Natural killer cell treated with Interleukin-12 subunit alpha and Interleukin-12 subunit beta and Interleukin-15 and Interleukin-18, amount 100 ng/mL, for 72 hours (primary cell): ENCODE results near the gene DFFB. TPM values are rescaled to one million over a fixed set of nuclear protein-coding genes. Genes with fewer than 3 reads are reported as not detected.

Experiments used
- ATAC-seq, 2 donors: fragments of 150-1000 bp; cut with Tn5 transposase in 1 of 2; sonication (Bioruptor Pico), chemical (Tn5 transposase) in 1 of 2; 2 replicates each; pipeline ENCODE4 v1.10.0; 2021
- DNase-seq: peaks from one replicate; pipeline ENCODE4 v3.0.0; 2022; ENCODE audit warnings: low spot score
- H3K27ac Mint-ChIP-seq, 2 donors: 1 replicate in 1 of 2; 2 replicates in 1 of 2; pipeline ENCODE4 v1.8.0; 2022; ENCODE audit warnings: mixed read lengths in 2 of 2, mild to moderate bottlenecking in 1 of 2, moderate library complexity in 1 of 2
- H3K27me3 Mint-ChIP-seq, 2 donors: 1 replicate in 1 of 2; 2 replicates in 1 of 2; pipeline ENCODE4 v1.8.0; 2022; ENCODE audit warnings: mixed read lengths in 2 of 2
- H3K36me3 Mint-ChIP-seq: one replicate; pipeline ENCODE4 v1.8.0; 2022; ENCODE audit warnings: mixed read lengths
- H3K4me1 Mint-ChIP-seq, 2 donors: 1 replicate in 1 of 2; 2 replicates in 1 of 2; pipeline ENCODE4 v1.8.0; 2022; ENCODE audit warnings: low read depth in 2 of 2, mixed read lengths in 2 of 2, mild to moderate bottlenecking in 1 of 2
- H3K4me3 Mint-ChIP-seq: one replicate; pipeline ENCODE4 v1.8.0; 2022; ENCODE audit warnings: mixed read lengths
- H3K9me3 Mint-ChIP-seq: 2 replicates; pipeline ENCODE4 v1.8.0; 2022; ENCODE audit warnings: mixed read lengths
- total RNA-seq, 2 donors: library from RNA; stranded (reverse); gene quantifications; one replicate each; pipeline ENCODE4 v1.2.3, GENCODE V29; 2022

Gene DFFB
- total RNA-seq, 2 donors from 2014 or later, result 13.3 to 19.4 TPM

- H3K27ac Mint-ChIP-seq, result no peak overlapping the region
- no peaks in the 10 kb centered on the region for H3K27me3 Mint-ChIP-seq
- no peak overlapping the region for H3K4me3 Mint-ChIP-seq
- peaks cover 16% of the 10 kb centered on the region for H3K36me3 Mint-ChIP-seq
- no peak for ATAC-seq
- H3K4me1 Mint-ChIP-seq, result peaks cover 0 to 5% of the 10 kb centered on the region in 2 donors
- no peak for DNase-seq
- H3K9me3 Mint-ChIP-seq, result no peaks in the 10 kb centered on the region
These were observed 37.0 kb upstream of the DFFB start for GRCh38 chr1:3820316-3820715.

- Mint-ChIP-seq H3K36me3 (peaks cover 16% of the 10 kb centered on the region), H3K27ac (no peak overlapping the region), H3K27me3 (no peaks in the 10 kb centered on the region), H3K9me3 (no peaks in the 10 kb centered on the region), H3K4me3 (no peak overlapping the region), H3K4me1 (peaks cover 0 to 5% of the 10 kb centered on the region in 2 donors)
- no peak for ATAC-seq
- no peak for DNase-seq
These were observed 36.3 kb upstream of the DFFB start for GRCh38 chr1:3821004-3821403.

- H3K9me3 Mint-ChIP-seq, result no peaks in the 10 kb centered on the region
- peaks cover 0 to 5% of the 10 kb centered on the region in 2 donors for H3K4me1 Mint-ChIP-seq
- H3K27me3 Mint-ChIP-seq, result no peaks in the 10 kb centered on the region
- no peak overlapping the region for H3K27ac Mint-ChIP-seq
- no peak for ATAC-seq
- H3K36me3 Mint-ChIP-seq, result peaks cover 16% of the 10 kb centered on the region
- H3K4me3 Mint-ChIP-seq, result no peak overlapping the region
- no peak for DNase-seq
These were observed 35.8 kb upstream of the DFFB start for GRCh38 chr1:3821447-3821846.

GRCh38 chr1:3821908-3822307 is 35.4 kb upstream of the DFFB start:
- DNase-seq (no peak), ATAC-seq (no peak)
- H3K9me3 Mint-ChIP-seq, result no peaks in the 10 kb centered on the region
- H3K4me1 Mint-ChIP-seq, result peaks cover 0 to 5% of the 10 kb centered on the region in 2 donors
- no peak overlapping the region for H3K27ac Mint-ChIP-seq
- peaks cover 16% of the 10 kb centered on the region for H3K36me3 Mint-ChIP-seq
- no peaks in the 10 kb centered on the region for H3K27me3 Mint-ChIP-seq
- no peak overlapping the region for H3K4me3 Mint-ChIP-seq

- Mint-ChIP-seq H3K27ac (no peak overlapping the region), H3K36me3 (peaks cover 16% of the 10 kb centered on the region), H3K9me3 (no peaks in the 10 kb centered on the region), H3K4me3 (no peak overlapping the region), H3K4me1 (peaks cover 0 to 5% of the 10 kb centered on the region in 2 donors), H3K27me3 (no peaks in the 10 kb centered on the region)
- ATAC-seq (no peak), DNase-seq (no peak)
These were observed 34.9 kb upstream of the DFFB start for GRCh38 chr1:3822421-3822820.

GRCh38 chr1:3824650-3825049 is 32.6 kb upstream of the DFFB start:
- no peak overlapping the region for H3K4me3 Mint-ChIP-seq
- H3K4me1 Mint-ChIP-seq, result no peaks in the 10 kb centered on the region
- peaks cover 11% of the 10 kb centered on the region for H3K36me3 Mint-ChIP-seq

GRCh38 chr1:3825356-3825755 is 31.9 kb upstream of the DFFB start:
- peaks cover 4% of the 10 kb centered on the region for H3K36me3 Mint-ChIP-seq
- no peak overlapping the region for H3K27ac Mint-ChIP-seq
- H3K9me3 Mint-ChIP-seq, result no peaks in the 10 kb centered on the region
- H3K4me1 Mint-ChIP-seq, result no peaks in the 10 kb centered on the region
- ATAC-seq (no peak), DNase-seq (no peak)
- no peaks in the 10 kb centered on the region for H3K27me3 Mint-ChIP-seq
- no peak overlapping the region for H3K4me3 Mint-ChIP-seq

More at GRCh38 chr1:3824650-3825049, 32.6 kb upstream of the DFFB start:
- DNase-seq, result no peak
- H3K9me3 Mint-ChIP-seq, result no peaks in the 10 kb centered on the region
- H3K27ac Mint-ChIP-seq, result no peak overlapping the region
- no peak for ATAC-seq
- H3K27me3 Mint-ChIP-seq, result no peaks in the 10 kb centered on the region

GRCh38 chr1:3827813-3828307 is 29.4 kb upstream of the DFFB start:
- H3K4me3 Mint-ChIP-seq, result no peak overlapping the region
- H3K4me1 Mint-ChIP-seq, result no peaks in the 10 kb centered on the region
- ATAC-seq (no peak), DNase-seq (no peak)
- no peaks in the 10 kb centered on the region for H3K9me3 Mint-ChIP-seq
- peaks cover 12% of the 10 kb centered on the region for H3K36me3 Mint-ChIP-seq
- H3K27me3 Mint-ChIP-seq, result no peaks in the 10 kb centered on the region
- H3K27ac Mint-ChIP-seq, result no peak overlapping the region

- DNase-seq (no peak), ATAC-seq (no peak)
- Mint-ChIP-seq H3K36me3 (peaks cover 12% of the 10 kb centered on the region), H3K27ac (no peak overlapping the region), H3K27me3 (no peaks in the 10 kb centered on the region), H3K9me3 (no peaks in the 10 kb centered on the region), H3K4me3 (no peak overlapping the region), H3K4me1 (no peaks in the 10 kb centered on the region)
These were observed 28.9 kb upstream of the DFFB start for GRCh38 chr1:3828391-3828790.

GRCh38 chr1:3831689-3832088 is 25.6 kb upstream of the DFFB start:
- no peaks in the 10 kb centered on the region for H3K27me3 Mint-ChIP-seq
- no peak overlapping the region for H3K27ac Mint-ChIP-seq
- H3K9me3 Mint-ChIP-seq, result no peaks in the 10 kb centered on the region
- ATAC-seq, result no peak
- peaks cover 8% of the 10 kb centered on the region for H3K36me3 Mint-ChIP-seq
- no peaks in the 10 kb centered on the region for H3K4me1 Mint-ChIP-seq
- DNase-seq, result no peak
- no peak overlapping the region for H3K4me3 Mint-ChIP-seq

GRCh38 chr1:3834701-3835100 is 22.6 kb upstream of the DFFB start:
- no peaks in the 10 kb centered on the region for H3K9me3 Mint-ChIP-seq
- H3K27me3 Mint-ChIP-seq, result no peaks in the 10 kb centered on the region
- ATAC-seq (no peak), DNase-seq (no peak)
- H3K4me3 Mint-ChIP-seq, result no peak overlapping the region
- peaks cover 24% of the 10 kb centered on the region for H3K36me3 Mint-ChIP-seq
- no peaks in the 10 kb centered on the region for H3K4me1 Mint-ChIP-seq
- no peak overlapping the region for H3K27ac Mint-ChIP-seq

- H3K9me3 Mint-ChIP-seq, result no peaks in the 10 kb centered on the region
These were observed 20.9 kb upstream of the DFFB start for GRCh38 chr1:3836421-3836820.

GRCh38 chr1:3837200-3837599 is 20.1 kb upstream of the DFFB start:
- no peaks in the 10 kb centered on the region for H3K4me1 Mint-ChIP-seq
- H3K27ac Mint-ChIP-seq, result no peak overlapping the region
- no peaks in the 10 kb centered on the region for H3K9me3 Mint-ChIP-seq

More at GRCh38 chr1:3836421-3836820, 20.9 kb upstream of the DFFB start:
- Mint-ChIP-seq H3K27me3 (no peaks in the 10 kb centered on the region), H3K36me3 (peaks cover 24% of the 10 kb centered on the region), H3K4me1 (no peaks in the 10 kb centered on the region), H3K4me3 (no peak overlapping the region), H3K27ac (no peak overlapping the region)
- DNase-seq, result no peak
- ATAC-seq, result no peak

GRCh38 chr1:3837685-3838084 is 19.6 kb upstream of the DFFB start:
- Mint-ChIP-seq H3K27ac (no peak overlapping the region), H3K36me3 (peaks cover 16% of the 10 kb centered on the region), H3K27me3 (no peaks in the 10 kb centered on the region), H3K9me3 (no peaks in the 10 kb centered on the region), H3K4me1 (no peaks in the 10 kb centered on the region), H3K4me3 (no peak overlapping the region)
- ATAC-seq (no peak), DNase-seq (no peak)

More at GRCh38 chr1:3837200-3837599, 20.1 kb upstream of the DFFB start:
- Mint-ChIP-seq H3K36me3 (peaks cover 18% of the 10 kb centered on the region), H3K4me3 (no peak overlapping the region), H3K27me3 (no peaks in the 10 kb centered on the region)
- no peak for ATAC-seq
- DNase-seq, result no peak

GRCh38 chr1:3838788-3839187 is 18.5 kb upstream of the DFFB start:
- Mint-ChIP-seq H3K27me3 (no peaks in the 10 kb centered on the region), H3K4me1 (no peaks in the 10 kb centered on the region), H3K9me3 (no peaks in the 10 kb centered on the region), H3K36me3 (peaks cover 16% of the 10 kb centered on the region), H3K27ac (no peak overlapping the region), H3K4me3 (no peak overlapping the region)
- no peak for DNase-seq
- ATAC-seq, result no peak
